IMR-90 (cell line): Measurements from ENCODE around the gene TROAP. TPM values are rescaled to one million over a fixed set of nuclear protein-coding genes. Genes with fewer than 3 reads are reported as not detected.

Experiments
- ATAC-seq: fragments of 200-7000 bp; cut with Tn5 transposase; 2 replicates; pipeline ENCODE4 v1.9.1; 2020; ENCODE audit warnings: low read depth, mild to moderate bottlenecking, moderate library complexity
- BruUV-seq: library from RNA; stranded (reverse); fragments of 400-500 nt; replicated peaks from 2 replicates; lab custom pipeline; 2021; lab: Mats Ljungman, UMichigan
- CTCF ChIA-PET: fragments of 300-600 bp; formaldehyde crosslinking; extraction: SDS; loops from one replicate; lab custom pipeline; 2021; ENCODE audit warnings: antibody characterized with exemption; lab: Yijun Ruan, JAX
- POLR2A ChIA-PET: fragments of 300-600 bp; sonication (Branson Sonifier 250); formaldehyde crosslinking; loops from one replicate; lab custom pipeline; 2022; ENCODE audit warnings: antibody characterized with exemption; ENCODE audit not compliant: unreplicated experiment; lab: Charles Lee
- DNase-seq: peaks from one replicate; pipeline ENCODE4 v3.0.0; 2013
- H2AFZ ChIP-seq: replicated peaks from 2 replicates; pipeline ENCODE3; 2013; ENCODE audit warnings: low read length, mild to moderate bottlenecking; ENCODE audit not compliant: poor library complexity
- H2AK5ac ChIP-seq: 2 replicates; pipeline ENCODE4 v1.6.1; 2013; ENCODE audit warnings: low read depth, low read length, inconsistent platforms
- H2AK9ac ChIP-seq: replicated peaks from 2 replicates; pipeline ENCODE3; 2013; ENCODE audit warnings: mild to moderate bottlenecking, low read depth, low read length, moderate library complexity; ENCODE audit not compliant: poor library complexity
- H2BK120ac ChIP-seq: 2 replicates; pipeline ENCODE4 v1.6.1; 2013; ENCODE audit warnings: low read depth, low read length, inconsistent platforms
- H2BK15ac ChIP-seq: 3 replicates; pipeline ENCODE4 v1.6.1; 2013; ENCODE audit warnings: low read depth, low read length, inconsistent platforms
- H2BK20ac ChIP-seq: 2 replicates; pipeline ENCODE4 v1.6.1; 2013; ENCODE audit warnings: low read depth, mild to moderate bottlenecking, inconsistent platforms, low read length, moderate library complexity
- H2BK5ac ChIP-seq: 2 replicates; pipeline ENCODE4 v1.6.1; 2013; ENCODE audit warnings: mild to moderate bottlenecking, low read depth, low read length, inconsistent platforms; ENCODE audit not compliant: poor library complexity, severe bottlenecking
- H3K14ac ChIP-seq: replicated peaks from 2 replicates; pipeline ENCODE4 v1.6.1; 2013; ENCODE audit warnings: low read depth, low read length, inconsistent platforms
- H3K18ac ChIP-seq: 2 replicates; pipeline ENCODE4 v1.6.1; 2013; ENCODE audit warnings: low read depth, low read length, control low read depth
- H3K23ac ChIP-seq: 2 replicates; pipeline ENCODE4 v1.6.1; 2013; ENCODE audit warnings: low read depth, low read length, inconsistent platforms
- H3K27ac ChIP-seq: 2 replicates; pipeline ENCODE4 v1.5.1; 2013; ENCODE audit warnings: mild to moderate bottlenecking, control low read depth, low read length; ENCODE audit not compliant: insufficient read depth
- H3K27me3 ChIP-seq: 2 replicates; pipeline ENCODE4 v1.6.1; 2013; ENCODE audit warnings: low read length; ENCODE audit not compliant: control insufficient read depth, insufficient read depth
- H3K36me3 ChIP-seq: 2 replicates; pipeline ENCODE4 v1.6.1; 2013; ENCODE audit warnings: low read length, mixed read lengths; ENCODE audit not compliant: control insufficient read depth, insufficient read depth
- H3K4ac ChIP-seq: 2 replicates; pipeline ENCODE4 v1.6.1; 2013; ENCODE audit warnings: low read depth, low read length, inconsistent platforms
- H3K4me1 ChIP-seq: 2 replicates; pipeline ENCODE4 v1.6.1; 2013; ENCODE audit warnings: low read length, mixed read lengths; ENCODE audit not compliant: control insufficient read depth, insufficient read depth
- H3K4me2 ChIP-seq: 2 replicates; pipeline ENCODE4 v1.6.1; 2013; ENCODE audit warnings: low read depth, mild to moderate bottlenecking, control low read depth, low read length, moderate library complexity
- H3K4me3 ChIP-seq: 2 replicates; pipeline ENCODE4 v1.5.1; 2013; ENCODE audit warnings: low read depth, mild to moderate bottlenecking, control low read depth, low read length, moderate library complexity; ENCODE audit not compliant: insufficient read depth
- H3K56ac ChIP-seq: 2 replicates; pipeline ENCODE4 v1.6.1; 2013; ENCODE audit warnings: low read length, inconsistent platforms; ENCODE audit not compliant: insufficient read depth; ENCODE audit errors: extremely low read depth
- H3K79me1 ChIP-seq, 2 experiments: 2 replicates each; pipeline ENCODE4 v1.6.1; 2013; ENCODE audit warnings: low read length in 2 of 2, inconsistent platforms in 1 of 2, low read depth in 1 of 2
- H3K9ac ChIP-seq: 2 replicates; pipeline ENCODE4 v1.6.1; 2013; ENCODE audit warnings: low read depth, low read length, control low read depth
- H3K9me1 ChIP-seq: 2 replicates; pipeline ENCODE4 v1.6.1; 2013; ENCODE audit warnings: low read length, inconsistent platforms; ENCODE audit not compliant: insufficient read depth
- H3K9me3 ChIP-seq: 2 replicates; pipeline ENCODE4 v1.6.1; 2013; ENCODE audit warnings: low read length; ENCODE audit not compliant: control insufficient read depth, insufficient read depth
- H4K20me1 ChIP-seq: 2 replicates; pipeline ENCODE4 v1.6.1; 2013; ENCODE audit warnings: low read length, inconsistent platforms; ENCODE audit not compliant: insufficient read depth
- H4K5ac ChIP-seq: 2 replicates; pipeline ENCODE4 v1.6.1; 2013; ENCODE audit warnings: mild to moderate bottlenecking, low read depth, low read length, control low read depth
- H4K8ac ChIP-seq, 2 experiments: 2 replicates each; pipeline ENCODE4 v1.6.1; 2013; ENCODE audit warnings: low read depth in 2 of 2, low read length in 2 of 2, control low read depth in 1 of 2, inconsistent platforms in 1 of 2
- H4K91ac ChIP-seq: 2 replicates; pipeline ENCODE4 v1.6.1; 2013; ENCODE audit warnings: low read depth, low read length, inconsistent platforms; ENCODE audit not compliant: insufficient read depth
- BHLHE40 ChIP-seq: fragments of 150-350 bp; IDR thresholded peaks from 2 replicates; pipeline ENCODE4 v1.6.1; 2016; ENCODE audit warnings: mild to moderate bottlenecking, low read depth, low read length
- CEBPB ChIP-seq: IDR thresholded peaks from 2 replicates; pipeline ENCODE4 v1.6.1; 2012; ENCODE audit warnings: low read depth, low read length, improper control_type of control experiment
- CHD1 ChIP-seq: IDR thresholded peaks from 2 replicates; pipeline ENCODE4 v1.6.1; 2012; ENCODE audit warnings: low read depth, low read length, improper control_type of control experiment
- FOS ChIP-seq: fragments of 150-350 bp; IDR thresholded peaks from 2 replicates; pipeline ENCODE4 v1.6.1; 2016; ENCODE audit warnings: low read depth, low read length
- MAFK ChIP-seq: IDR thresholded peaks from 2 replicates; pipeline ENCODE4 v1.6.1; 2012; ENCODE audit warnings: low read depth, low read length, improper control_type of control experiment
- MAZ ChIP-seq: IDR thresholded peaks from 2 replicates; pipeline ENCODE4 v1.6.1; 2012; ENCODE audit warnings: low read depth, mild to moderate bottlenecking, low read length, improper control_type of control experiment, moderate library complexity, borderline replicate concordance
- MXI1 ChIP-seq: IDR thresholded peaks from 2 replicates; pipeline ENCODE4 v1.6.1; 2012; ENCODE audit warnings: low read depth, mild to moderate bottlenecking, low read length, moderate library complexity, borderline replicate concordance
- NFE2L2 ChIP-seq: fragments of 150-350 bp; IDR thresholded peaks from 2 replicates; pipeline ENCODE4 v1.6.1; 2016; ENCODE audit warnings: low read depth, mild to moderate bottlenecking, low read length
- POLR2A ChIP-seq: IDR thresholded peaks from 2 replicates; pipeline ENCODE4 v1.6.1; 2012; ENCODE audit warnings: mild to moderate bottlenecking, low read depth, low read length
- RAD21 ChIP-seq: IDR thresholded peaks from 2 replicates; pipeline ENCODE4 v1.6.1; 2012; ENCODE audit warnings: low read length, improper control_type of control experiment
- RCOR1 ChIP-seq: IDR thresholded peaks from 2 replicates; pipeline ENCODE4 v1.6.1; 2012; ENCODE audit warnings: mild to moderate bottlenecking, low read length, improper control_type of control experiment; ENCODE audit not compliant: insufficient replicate concordance
- RFX5 ChIP-seq: IDR thresholded peaks from 2 replicates; pipeline ENCODE4 v1.8.0; 2012; ENCODE audit warnings: low read depth, mild to moderate bottlenecking, low read length, moderate library complexity
- SMC3 ChIP-seq: fragments of 150-350 bp; IDR thresholded peaks from 2 replicates; pipeline ENCODE4 v1.6.1; 2016; ENCODE audit warnings: low read depth, mild to moderate bottlenecking, antibody characterized with exemption, low read length, moderate library complexity
- WGBS, 2 experiments: methylation state at CpG; one replicate each; pipeline versions ENCODE4 v1.1.5 to v1.1.7; 2013; ENCODE audit warnings: missing lambda C conversion rate in 2 of 2; ENCODE audit not compliant: insufficient read length in 1 of 2; ENCODE audit errors: extremely low coverage in 2 of 2; 5-methylcytosine and 5-hydroxymethylcytosine counted together
- dilution Hi-C: fragments of 300-500 bp; cut with HindIII; formaldehyde crosslinking; loops from one replicate; pipeline ENCODE4 v1.14.3; 2018; ENCODE audit warnings: low sequenced_read_pairs; ENCODE audit not compliant: unreplicated experiment
- in situ Hi-C: fragments of 300-500 bp; cut with MboI; formaldehyde crosslinking; loops from 3 replicates; pipeline ENCODE4 v1.14.3; 2019; ENCODE audit warnings: low sequenced_read_pairs, inconsistent platforms, mixed read lengths
- intact Hi-C: fragments of 100-400 bp; cut with micrococcal nuclease; formaldehyde crosslinking; loops from 2 replicates; pipeline ENCODE4 v1.10.0; 2022
- polyA plus RNA-seq, 3 experiments: library from polyadenylated mRNA; depleted of rRNA; stranded (reverse); fragments of >200 nt; gene quantifications; 2 replicates each; pipeline ENCODE4 v1.2.3, GENCODE V29; 2012; ENCODE audit warnings: low replicate concordance in 1 of 3
- total RNA-seq: library from RNA; depleted of rRNA; stranded (reverse); fragments of >200 nt; gene quantifications from 2 replicates; pipeline ENCODE4 v1.2.3, GENCODE V29; 2012
- TF ChIP-seq, protein P1 (sequence below): conservative IDR thresholded peaks from 2 replicates; pipeline ENCODE4 v1.5.1; 2012; ENCODE audit warnings: mild to moderate bottlenecking, low read depth, low read length, improper control_type of control experiment

The TROAP gene
- total and polyA plus RNA-seq, 2 of the 4 experiments (the other 2 are of a cell fraction) = 21.5 to 29.3 TPM

DNA sequence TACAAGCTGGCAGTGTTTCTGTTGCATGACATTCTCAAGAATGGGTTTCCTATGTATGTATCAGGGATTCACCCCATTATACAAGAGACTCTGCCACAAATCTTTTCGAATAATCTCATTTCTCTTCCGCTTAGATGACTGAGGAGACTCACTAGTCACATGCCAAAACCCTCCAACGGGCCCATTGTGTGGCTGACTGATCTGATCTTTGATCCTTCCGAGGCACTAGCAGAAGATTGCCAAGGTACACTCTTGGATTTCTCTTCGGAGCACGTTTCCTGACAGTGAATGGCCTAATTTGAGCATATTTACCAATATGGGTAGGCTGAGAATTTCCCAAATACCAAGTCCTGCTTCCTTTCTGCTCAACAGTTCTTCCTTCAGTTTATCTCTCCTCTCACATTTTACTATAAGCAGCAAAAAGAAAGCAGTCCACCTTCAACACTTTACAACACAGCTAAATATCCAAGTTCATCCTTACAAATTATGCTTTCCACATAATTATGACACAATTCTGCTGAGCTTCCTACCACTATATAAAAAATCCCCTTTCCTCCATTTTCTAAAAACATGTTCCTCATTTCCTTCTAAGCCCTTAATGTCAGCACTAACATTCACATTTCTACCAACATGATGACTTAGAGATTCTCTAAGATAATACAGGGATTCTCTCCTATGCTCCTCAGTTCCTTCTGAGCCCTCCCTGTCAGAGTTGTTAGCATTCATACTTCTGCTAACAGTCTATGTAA, 17.1 kb upstream of the TROAP start:
- BruUV-seq = no TSS peak
- dilution Hi-C loops (no loop called here), in situ Hi-C loops (no loop called here), intact Hi-C loops (no loop called here)
- Histone ChIP-seq H3K9ac (no peak overlapping the region), H4K8ac (no peak overlapping the region), H2AK9ac (no peak overlapping the region), H2AK5ac (no peak overlapping the region), H2BK120ac (no peak overlapping the region), H3K4me3 (no peak overlapping the region), H2AFZ (no peak overlapping the region), H3K27me3 (peaks cover 29% of the 10 kb centered on the region), H3K9me3 (no peaks in the 10 kb centered on the region; the same call in 1 of the 2 replicates), H3K14ac (no peak overlapping the region), H2BK15ac (no peak overlapping the region), H2BK20ac (no peak overlapping the region), H3K79me1 (no peaks in the 10 kb centered on the region), H4K20me1 (no peaks in the 10 kb centered on the region), H4K5ac (no peak overlapping the region), H3K4ac (no peak overlapping the region), H3K18ac (no peak overlapping the region), H3K27ac (no peak overlapping the region), H3K4me2 (no peak overlapping the region), H3K4me1 (no peaks in the 10 kb centered on the region), H3K9me1 (0 out of 2 replicates have a peak, but pooled peaks cover 4% of the 10 kb centered on the region), H3K56ac (no peak overlapping the region), H3K23ac (no peak overlapping the region), H2BK5ac (no peak overlapping the region), H4K91ac (no peak overlapping the region), H3K36me3 (no peaks in the 10 kb centered on the region)
- ATAC-seq = no peak
- no peak for DNase-seq
- CTCF ChIA-PET = no interaction called here
- no CpG with 5 or more reads among the region's 6 CpGs for WGBS, 2 experiments
- POLR2A ChIA-PET = no interaction called here
- TF ChIP-seq NFE2L2 = no peak
- no peak for TF ChIP-seq MAFK
- TF ChIP-seq MAZ = no peak
- TF ChIP-seq, protein P1, sequence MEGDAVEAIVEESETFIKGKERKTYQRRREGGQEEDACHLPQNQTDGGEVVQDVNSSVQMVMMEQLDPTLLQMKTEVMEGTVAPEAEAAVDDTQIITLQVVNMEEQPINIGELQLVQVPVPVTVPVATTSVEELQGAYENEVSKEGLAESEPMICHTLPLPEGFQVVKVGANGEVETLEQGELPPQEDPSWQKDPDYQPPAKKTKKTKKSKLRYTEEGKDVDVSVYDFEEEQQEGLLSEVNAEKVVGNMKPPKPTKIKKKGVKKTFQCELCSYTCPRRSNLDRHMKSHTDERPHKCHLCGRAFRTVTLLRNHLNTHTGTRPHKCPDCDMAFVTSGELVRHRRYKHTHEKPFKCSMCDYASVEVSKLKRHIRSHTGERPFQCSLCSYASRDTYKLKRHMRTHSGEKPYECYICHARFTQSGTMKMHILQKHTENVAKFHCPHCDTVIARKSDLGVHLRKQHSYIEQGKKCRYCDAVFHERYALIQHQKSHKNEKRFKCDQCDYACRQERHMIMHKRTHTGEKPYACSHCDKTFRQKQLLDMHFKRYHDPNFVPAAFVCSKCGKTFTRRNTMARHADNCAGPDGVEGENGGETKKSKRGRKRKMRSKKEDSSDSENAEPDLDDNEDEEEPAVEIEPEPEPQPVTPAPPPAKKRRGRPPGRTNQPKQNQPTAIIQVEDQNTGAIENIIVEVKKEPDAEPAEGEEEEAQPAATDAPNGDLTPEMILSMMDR = no peak
- no peak for TF ChIP-seq SMC3
- TF ChIP-seq MXI1 = no peak
- TF ChIP-seq POLR2A = no peak
- no peak for TF ChIP-seq RCOR1
- TF ChIP-seq RAD21 = no peak
- TF ChIP-seq BHLHE40 = no peak
- TF ChIP-seq CHD1 = no peak
- no peak for TF ChIP-seq RFX5
- TF ChIP-seq CEBPB = no peak
- TF ChIP-seq FOS = no peak
